DND-41 (cell line): ENCODE measurements around the gene ABHD6.

ENCODE experiments used
- ATAC-seq: fragments of 200-7000 bp; cut with Tn5 transposase; 3 replicates; pipeline ENCODE4 v1.9.1; 2021; ENCODE audit warnings: low read depth; ENCODE audit not compliant: insufficient read depth
- DNase-seq: peaks from one replicate; pipeline ENCODE4 v3.0.0-alpha.2; 2020
- H2AFZ ChIP-seq: 2 replicates; pipeline ENCODE4 v1.6.0; 2012; ENCODE audit warnings: low read depth, low read length
- H3K27ac ChIP-seq: 2 replicates; pipeline ENCODE4 v1.5.1; 2012; ENCODE audit warnings: low read length, inconsistent platforms
- H3K27me3 ChIP-seq: fragments of 200-600 bp; sonication (generic); 2 replicates; pipeline ENCODE4 v1.6.0; 2012; ENCODE audit warnings: low read length, mild to moderate bottlenecking, inconsistent platforms; ENCODE audit not compliant: insufficient read depth, poor library complexity
- H3K36me3 ChIP-seq: 2 replicates; pipeline ENCODE4 v1.5.1; 2012; ENCODE audit warnings: low read length, inconsistent platforms; ENCODE audit not compliant: insufficient read depth
- H3K4me1 ChIP-seq: 2 replicates; pipeline ENCODE4 v1.5.1; 2012; ENCODE audit warnings: mild to moderate bottlenecking, low read length; ENCODE audit not compliant: insufficient read depth
- H3K4me2 ChIP-seq: 2 replicates; pipeline ENCODE4 v1.6.0; 2012; ENCODE audit warnings: mild to moderate bottlenecking, moderate library complexity, low read length, inconsistent platforms; ENCODE audit not compliant: insufficient read depth
- H3K4me3 ChIP-seq, 2 experiments: fragments of 200-600 bp in 1 of 2; shearing (Covaris generic) in 1 of 2; 2 replicates each; pipeline ENCODE4 v1.5.1; 2012 to 2016; ENCODE audit warnings: inconsistent platforms in 2 of 2, low read length in 2 of 2, mild to moderate bottlenecking in 2 of 2, low read depth in 1 of 2, moderate library complexity in 1 of 2
- H3K79me2 ChIP-seq: 2 replicates; pipeline ENCODE4 v1.6.0; 2012; ENCODE audit warnings: low read length, inconsistent platforms; ENCODE audit not compliant: insufficient read depth
- H3K9ac ChIP-seq: 2 replicates; pipeline ENCODE4 v1.6.0; 2012; ENCODE audit warnings: low read depth, mild to moderate bottlenecking, inconsistent platforms, low read length, moderate library complexity
- H3K9me3 ChIP-seq: 2 replicates; pipeline ENCODE4 v1.5.1; 2012; ENCODE audit warnings: low read length, moderate library complexity, mild to moderate bottlenecking, inconsistent platforms; ENCODE audit not compliant: insufficient read depth, severe bottlenecking
- H4K20me1 ChIP-seq: 2 replicates; pipeline ENCODE4 v1.6.0; 2012; ENCODE audit warnings: low read length; ENCODE audit not compliant: insufficient read depth
- CTCF ChIP-seq: IDR thresholded peaks from 2 replicates; pipeline ENCODE4 v1.5.1; 2012; ENCODE audit warnings: borderline replicate concordance, low read length, moderate library complexity, mild to moderate bottlenecking; ENCODE audit not compliant: poor library complexity, severe bottlenecking; ENCODE audit errors: extremely low read depth
- EZH2 ChIP-seq: IDR thresholded peaks from 3 replicates; pipeline ENCODE4 v1.6.1; 2012; ENCODE audit warnings: borderline replicate concordance, low read depth, mild to moderate bottlenecking, moderate library complexity, low read length, inconsistent platforms; ENCODE audit not compliant: severe bottlenecking

The ABHD6 gene

GRCh38 chr3:58331593-58332152, 94.1 kb downstream of the ABHD6 start:
- H3K27me3 ChIP-seq, result no peaks in the 10 kb centered on the region
- H2AFZ ChIP-seq, result peak overlapping the region; percentile 85
- no peaks in the 10 kb centered on the region for H3K9me3 ChIP-seq
- ATAC-seq (no peak), DNase-seq (no peak)
- H3K4me2 ChIP-seq, result peak overlapping the region; percentile 79; the same call in 1 of the 2 replicates
- no peak overlapping the region for H3K27ac ChIP-seq
- no peak overlapping the region for H3K4me3 ChIP-seq
- no peaks in the 10 kb centered on the region for H4K20me1 ChIP-seq
- TF ChIP-seq EZH2 (no peak), CTCF (no peak)
- peaks cover 39% of the 10 kb centered on the region for H3K79me2 ChIP-seq
- peaks cover 2% of the 10 kb centered on the region for H3K36me3 ChIP-seq
- H3K9ac ChIP-seq, result no peak overlapping the region
- H3K4me1 ChIP-seq, result peaks cover 40% of the 10 kb centered on the region

GRCh38 chr3:58332575-58333188, 95.1 kb downstream of the ABHD6 start, which contains the start of gene PXK:
PXK (plus strand) TSS chr3:58332892; CDS start chr3:58332989, 97 bp downstream.
- ATAC-seq (peak; percentile 83), DNase-seq (peak; percentile 81)
- peak within 1 kb of the TSS; percentile 85 for H2AFZ ChIP-seq
- H3K4me2 ChIP-seq, result peak within 1 kb of the TSS; percentile 79
- H4K20me1 ChIP-seq, result no peaks in the 10 kb centered on the region; the same call in 1 of the 2 replicates
- H3K79me2 ChIP-seq, result peaks cover 49% of the 10 kb centered on the region
- peak within 1 kb of the TSS; percentile 88 to 94 for H3K4me3 ChIP-seq
- no peaks in the 10 kb centered on the region for H3K9me3 ChIP-seq
- peak within 1 kb of the TSS; percentile 80 for H3K27ac ChIP-seq
- H3K9ac ChIP-seq, result peak within 1 kb of the TSS; percentile 74
- TF ChIP-seq CTCF (peak; percentile 36), EZH2 (no peak)
- peaks cover 50% of the 10 kb centered on the region for H3K4me1 ChIP-seq
- peaks cover 13% of the 10 kb centered on the region for H3K36me3 ChIP-seq
- no peaks in the 10 kb centered on the region for H3K27me3 ChIP-seq

- TF ChIP-seq CTCF (peak; percentile 52), EZH2 (no peak)
- peak; percentile 49 for DNase-seq
These were observed 95.8 kb downstream of the ABHD6 start for GRCh38 chr3:58333206-58334012.

More at GRCh38 chr3:58333206-58334012, 95.8 kb downstream of the ABHD6 start:
- Histone ChIP-seq H3K9me3 (no peaks in the 10 kb centered on the region), H3K36me3 (peaks cover 16% of the 10 kb centered on the region), H3K27ac (peak overlapping the region; percentile 80), H3K9ac (peak overlapping the region; percentile 74), H3K79me2 (peaks cover 56% of the 10 kb centered on the region), H4K20me1 (no peaks in the 10 kb centered on the region; the same call in 1 of the 2 replicates), H3K4me3 (peak overlapping the region; percentile 88 to 94), H3K4me1 (peaks cover 53% of the 10 kb centered on the region), H2AFZ (peak overlapping the region; percentile 72), H3K4me2 (peak overlapping the region; percentile 79), H3K27me3 (no peaks in the 10 kb centered on the region)
- peak; percentile 41 for ATAC-seq
